Motor neuron (in vitro differentiated cells): ENCODE data around the gene TCAIM. TPM values are rescaled to one million over a fixed set of nuclear protein-coding genes. Genes with fewer than 3 reads are reported as not detected.

Experiments used
- ATAC-seq, 8 experiments: fragments of 200-7000 bp; cut with Tn5 transposase; replicated peaks in 6 of 8; 2 replicates each; pipeline ENCODE4 v1.8.0; 2021; ENCODE audit warnings: mild to moderate bottlenecking in 8 of 8, moderate library complexity in 8 of 8
- H3K27ac ChIP-seq, 2 donors: fragments of 250-450 bp; sonication (Bioruptor Pico); 2 replicates each; pipeline ENCODE4 v1.9.0; 2021; ENCODE audit warnings: antibody characterized with exemption in 2 of 2, mild to moderate bottlenecking in 2 of 2, moderate library complexity in 1 of 2
- H3K4me1 ChIP-seq, 2 donors: fragments of 250-450 bp; sonication (Bioruptor Pico); replicated peaks in 1 of 2; 2 replicates each; pipeline ENCODE4 v1.6.1; 2021; ENCODE audit warnings: antibody characterized with exemption in 2 of 2, mild to moderate bottlenecking in 2 of 2, moderate library complexity in 1 of 2
- H3K4me3 ChIP-seq, 5 donors: fragments of 250-450 bp; sonication (Bioruptor Pico); 2 replicates each; pipeline ENCODE4 v1.9.0; 2021; ENCODE audit warnings: antibody characterized with exemption in 5 of 5, mild to moderate bottlenecking in 5 of 5, moderate library complexity in 4 of 5
- whole genome bisulfite sequencing, 10 experiments: fragments of 450-650 bp; shearing (Covaris generic); methylation state at CpG; one replicate each; pipeline ENCODE4 v1.0.0; 2022; 5-methylcytosine and 5-hydroxymethylcytosine counted together
- in situ Hi-C, 9 experiments: fragments of 400-800 bp; cut with MboI; loops; one replicate each; pipeline ENCODE4 v1.15.0; 2021; ENCODE audit warnings: low sequenced_read_pairs in 9 of 9, low pct_unique_long_range_greater_than_20kb in 2 of 9; ENCODE audit not compliant: unreplicated experiment in 9 of 9
- total RNA-seq, 8 experiments: library from RNA; unstranded; fragments of 300-600 nt; gene quantifications; 2 replicates each; pipeline versions ENCODE4 v1.2.3 to v1.2.4, GENCODE V29; 2022

Gene TCAIM
- total RNA-seq, 8 experiments from 2014 or later = 23.0 to 48.1 (median 30.7) TPM

DNA sequence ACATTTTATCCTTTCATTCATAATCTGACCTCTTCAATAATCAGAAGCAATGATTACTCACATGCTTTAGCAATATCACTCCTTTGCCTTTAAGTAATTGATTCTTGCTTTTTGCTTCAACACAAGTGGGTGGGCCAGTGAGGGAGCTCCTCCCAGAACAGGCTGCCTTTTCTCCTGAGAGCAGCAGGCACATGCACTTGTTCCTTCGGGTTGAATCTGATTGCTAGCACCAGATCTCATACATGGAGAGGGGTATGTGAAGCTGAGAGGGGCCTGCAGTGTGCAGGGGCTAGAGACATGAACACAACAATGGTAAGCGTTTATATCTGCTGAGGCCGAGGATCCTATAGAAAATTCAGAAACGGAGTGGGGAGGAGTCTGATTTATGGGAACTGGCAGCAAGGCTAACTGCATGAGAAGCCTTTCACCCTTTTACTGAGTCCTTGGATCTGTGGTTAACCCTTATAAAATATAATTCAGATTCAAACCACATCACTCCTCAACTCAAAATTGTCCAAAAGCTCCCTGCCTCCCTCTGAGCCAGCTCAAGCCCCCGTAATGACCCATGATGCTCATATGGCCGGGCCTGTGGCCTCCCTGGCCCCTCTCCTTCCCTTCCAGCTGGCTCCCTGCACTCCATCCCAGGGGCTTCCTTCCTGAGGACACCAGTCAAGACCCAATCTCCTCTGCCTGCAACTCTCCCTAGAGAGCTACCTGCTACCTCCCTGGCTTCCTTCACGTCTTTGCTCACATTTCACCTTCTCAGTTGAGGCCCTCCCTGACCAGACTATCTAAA is 106.5 kb downstream of the TCAIM start:
- no peak for ATAC-seq
- in situ Hi-C loops = no loop called here
- H3K4me1 ChIP-seq = no peaks in the 10 kb centered on the region
- H3K27ac ChIP-seq = no peak overlapping the region
- WGBS, 10 experiments = 48 to 100% (median 100%) methylated on average over 1 to 5 of the region's 7 CpGs; no CpG with 5 or more reads in 1 of the 10 experiments
- no peak overlapping the region for H3K4me3 ChIP-seq

- no peaks in the 10 kb centered on the region for H3K4me1 ChIP-seq
- no peak for ATAC-seq
- no peak overlapping the region for H3K27ac ChIP-seq
- whole genome bisulfite sequencing, 10 experiments = 100% methylated on average over 1 to 5 of the region's 5 CpGs; no CpG with 5 or more reads in 5 of the 10 experiments
- in situ Hi-C loops = no loop called here
- H3K4me3 ChIP-seq = no peak overlapping the region
These were observed 107.2 kb downstream of the TCAIM start for GRCh38 chr3:44445786-44446185.

GRCh38 chr3:44446929-44447328 is 108.4 kb downstream of the TCAIM start:
- no peak overlapping the region for H3K4me3 ChIP-seq
- no peaks in the 10 kb centered on the region for H3K4me1 ChIP-seq
- in situ Hi-C loops = no loop called here
- no peak overlapping the region for H3K27ac ChIP-seq
- ATAC-seq = no peak
- WGBS, 10 experiments = 74 to 100% (median 96%) methylated on average over 1 to 5 of the region's 5 CpGs

DNA sequence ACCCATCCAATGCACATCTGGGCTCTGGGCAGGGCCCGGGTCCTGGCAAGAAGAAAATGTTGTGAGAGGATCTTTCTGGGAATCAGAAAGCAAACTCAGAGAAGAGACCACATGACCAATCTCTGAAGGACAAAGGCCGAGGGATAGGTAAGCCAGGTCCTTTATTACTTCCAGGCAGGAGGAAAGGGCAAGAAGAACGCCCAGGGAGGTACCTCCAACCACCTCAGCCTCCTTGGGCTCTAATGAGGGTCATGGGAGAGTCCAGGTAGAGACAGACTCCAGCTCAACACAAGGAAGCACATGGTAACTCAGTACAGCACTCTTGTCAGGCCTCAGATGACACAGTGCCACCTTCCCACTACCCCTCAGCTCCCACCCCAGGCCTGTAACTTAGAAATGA is 112.9 kb downstream of the TCAIM start:
- no peak for ATAC-seq
- H3K4me1 ChIP-seq = no peaks in the 10 kb centered on the region
- in situ Hi-C loops = no loop called here
- no peak overlapping the region for H3K27ac ChIP-seq
- no peak overlapping the region for H3K4me3 ChIP-seq
- WGBS, 10 experiments = 80 to 100% (median 90%) methylated on average over 1 to 3 of the region's 3 CpGs; no CpG with 5 or more reads in 4 of the 10 experiments

GRCh38 chr3:44454258-44454657 is 115.7 kb downstream of the TCAIM start:
- in situ Hi-C loops = no loop called here
- WGBS, 10 experiments = 80 to 100% (median 100%) methylated on average over 1 to 3 of the region's 4 CpGs; no CpG with 5 or more reads in 2 of the 10 experiments
- no peak overlapping the region for H3K4me3 ChIP-seq
- H3K27ac ChIP-seq = no peak overlapping the region
- no peaks in the 10 kb centered on the region for H3K4me1 ChIP-seq
- no peak for ATAC-seq

- H3K4me1 ChIP-seq = no peaks in the 10 kb centered on the region
- H3K4me3 ChIP-seq = no peak overlapping the region
- no peak overlapping the region for H3K27ac ChIP-seq
- 93 to 100% (median 93%) methylated on average over 1 to 3 of the region's 10 CpGs; no CpG with 5 or more reads in 7 of the 10 experiments for WGBS, 10 experiments
- in situ Hi-C loops = no loop called here
- no peak for ATAC-seq
These were observed 116.8 kb downstream of the TCAIM start for GRCh38 chr3:44455318-44455717.

Other genes starting within 250 kb of the TCAIM start
- under 1 TPM in 2 of 8 experiments, not detected in 6; 0.04 to 0.14 TPM for gene TOPAZ1, start 96.9 kb upstream of the TCAIM start, total RNA-seq
- 10 to 100 TPM in 7 of 8 experiments, 1 to 10 TPM in 1; 3.4 to 19.6 (median 15.7) TPM for gene ZNF445, start 138.9 kb downstream of the TCAIM start, total RNA-seq
- 10 to 100 TPM in 5 of 8 experiments, 1 to 10 TPM in 3; 5.8 to 21.0 (median 13.1) TPM for gene ZKSCAN7, start 216.4 kb downstream of the TCAIM start, total RNA-seq
- gene ZNF660, start 246.2 kb downstream of the TCAIM start, total RNA-seq = 10 to 100 TPM in 1 of 8 experiments, 1 to 10 TPM in 7; 1.9 to 14.0 (median 7.1) TPM